Measurements from ENCODE around the gene TIPIN.

DNA sequence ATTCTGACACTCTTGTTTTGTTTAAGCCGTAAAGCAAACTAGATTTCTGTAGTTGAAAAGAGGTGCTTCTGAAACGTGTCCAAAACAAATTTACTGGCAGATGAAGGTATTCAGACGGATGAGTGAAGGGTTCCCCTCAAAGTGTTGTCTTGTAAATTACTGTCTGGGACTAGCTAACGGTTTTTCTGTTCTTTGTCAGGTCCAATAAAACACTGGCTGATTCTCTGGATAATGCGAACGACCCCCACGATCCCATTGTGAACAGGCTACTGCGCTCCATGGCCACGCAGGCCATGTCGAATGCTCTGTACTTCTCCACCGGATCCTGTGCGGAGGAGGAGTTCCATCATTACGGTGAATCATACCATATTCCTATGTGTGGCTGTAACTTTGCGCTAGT is 27.7 kb downstream of the TIPIN start:
- no peak for TF ChIP-seq REST (IDR thresholded peaks at IDR 0.05; ENCODE audit: borderline replicate concordance)
- TF ChIP-seq EZH2 (IDR thresholded peaks at IDR 0.05; ENCODE audit: borderline replicate concordance, insufficient read depth, low read length, poor library complexity, severe bottlenecking), result no peak
- TF ChIP-seq, protein P1, sequence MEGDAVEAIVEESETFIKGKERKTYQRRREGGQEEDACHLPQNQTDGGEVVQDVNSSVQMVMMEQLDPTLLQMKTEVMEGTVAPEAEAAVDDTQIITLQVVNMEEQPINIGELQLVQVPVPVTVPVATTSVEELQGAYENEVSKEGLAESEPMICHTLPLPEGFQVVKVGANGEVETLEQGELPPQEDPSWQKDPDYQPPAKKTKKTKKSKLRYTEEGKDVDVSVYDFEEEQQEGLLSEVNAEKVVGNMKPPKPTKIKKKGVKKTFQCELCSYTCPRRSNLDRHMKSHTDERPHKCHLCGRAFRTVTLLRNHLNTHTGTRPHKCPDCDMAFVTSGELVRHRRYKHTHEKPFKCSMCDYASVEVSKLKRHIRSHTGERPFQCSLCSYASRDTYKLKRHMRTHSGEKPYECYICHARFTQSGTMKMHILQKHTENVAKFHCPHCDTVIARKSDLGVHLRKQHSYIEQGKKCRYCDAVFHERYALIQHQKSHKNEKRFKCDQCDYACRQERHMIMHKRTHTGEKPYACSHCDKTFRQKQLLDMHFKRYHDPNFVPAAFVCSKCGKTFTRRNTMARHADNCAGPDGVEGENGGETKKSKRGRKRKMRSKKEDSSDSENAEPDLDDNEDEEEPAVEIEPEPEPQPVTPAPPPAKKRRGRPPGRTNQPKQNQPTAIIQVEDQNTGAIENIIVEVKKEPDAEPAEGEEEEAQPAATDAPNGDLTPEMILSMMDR (IDR thresholded peaks at IDR 0.05; ENCODE audit: poor library complexity, severe bottlenecking), result no peak
- no peak for TF ChIP-seq EP300 (conservative IDR thresholded peaks at IDR 0.05; ENCODE audit: poor library complexity, severe bottlenecking)
- TF ChIP-seq RAD21 (conservative IDR thresholded peaks at IDR 0.05), result no peak
- TF ChIP-seq TAF1 (IDR thresholded peaks at IDR 0.05; ENCODE audit: low read depth), result no peak
- TF ChIP-seq SMC3 (conservative IDR thresholded peaks at IDR 0.05; ENCODE audit: poor library complexity), result no peak
- no peak for TF ChIP-seq MXI1 (conservative IDR thresholded peaks at IDR 0.05; ENCODE audit: poor library complexity, severe bottlenecking)
- no peak for TF ChIP-seq POLR2AphosphoS5 (IDR thresholded peaks at IDR 0.05)

All from neural cell (in vitro differentiated cells).